Transverse colon (tissue), 4 donors: ENCODE results near the gene IL16.

Source experiments
- CTCF ChIP-seq, 5 experiments: fragments of 200-600 bp in 3 of 5; fragments of 450-650 bp in 2 of 5; sonication (generic) in 3 of 5; IDR thresholded peaks; 1 replicate in 2 of 5; 2 replicates in 3 of 5; pipeline ENCODE4 v1.5.1; 2016 to 2017; ENCODE audit warnings: antibody characterized with exemption in 5 of 5, inconsistent platforms in 3 of 5, mild to moderate bottlenecking in 2 of 5, moderate library complexity in 1 of 5
- POLR2A ChIP-seq: fragments of 450-650 bp; IDR thresholded peaks from one replicate; pipeline ENCODE4 v1.6.1; 2016; ENCODE audit warnings: antibody characterized with exemption, mild to moderate bottlenecking, moderate library complexity
- POLR2AphosphoS5 ChIP-seq, 3 donors: sonication (generic); formaldehyde crosslinking; IDR thresholded peaks; one replicate each; pipeline ENCODE4 v1.6.1; 2016; ENCODE audit warnings: antibody characterized with exemption in 3 of 3

GRCh38 chr15:81235276-81236123 is 38.8 kb downstream of the IL16 start:
- TF ChIP-seq CTCF (IDR thresholded peaks at IDR 0.05) (no peak), POLR2AphosphoS5 (IDR thresholded peaks at IDR 0.05) (no peak), POLR2A (no peak)
